Neural crest cell (in vitro differentiated cells): ENCODE measurements around the gene ST7L. TPM values are rescaled to one million over a fixed set of nuclear protein-coding genes. Genes with fewer than 3 reads are reported as not detected.

Experiments used
- DNase-seq: peaks from one replicate; pipeline ENCODE4 v3.0.0; 2021; ENCODE audit warnings: low read depth, mixed read lengths, low spot score
- H3K27ac Mint-ChIP-seq: one replicate; pipeline ENCODE4 v1.8.0; 2021; ENCODE audit warnings: mild to moderate bottlenecking, mixed read lengths; ENCODE audit not compliant: unreplicated experiment
- H3K27me3 Mint-ChIP-seq: 2 replicates; pipeline ENCODE4 v1.8.0; 2021; ENCODE audit warnings: low read depth, mild to moderate bottlenecking, mixed read lengths
- H3K36me3 Mint-ChIP-seq: 2 replicates; pipeline ENCODE4 v1.8.0; 2021; ENCODE audit warnings: low read depth, mild to moderate bottlenecking, mixed read lengths
- H3K4me1 Mint-ChIP-seq: 2 replicates; pipeline ENCODE4 v1.8.0; 2021; ENCODE audit warnings: mixed read lengths
- H3K4me3 Mint-ChIP-seq: one replicate; pipeline ENCODE4 v1.8.0; 2021; ENCODE audit warnings: mild to moderate bottlenecking, mixed read lengths
- H3K9me3 Mint-ChIP-seq: 2 replicates; pipeline ENCODE4 v1.8.0; 2021; ENCODE audit warnings: mixed read lengths
- CTCF ChIP-seq: fragments of 200-600 bp; sonication (generic); conservative IDR thresholded peaks from 2 replicates; pipeline ENCODE4 v1.5.0; 2021; ENCODE audit warnings: antibody characterized with exemption, mild to moderate bottlenecking
- total RNA-seq: library from RNA; stranded (reverse); gene quantifications from 2 replicates; pipeline ENCODE4 v1.2.1, GENCODE V29; 2021

The ST7L gene
- total RNA-seq, 1 donor from 2014 or later = 20.4 TPM

DNA sequence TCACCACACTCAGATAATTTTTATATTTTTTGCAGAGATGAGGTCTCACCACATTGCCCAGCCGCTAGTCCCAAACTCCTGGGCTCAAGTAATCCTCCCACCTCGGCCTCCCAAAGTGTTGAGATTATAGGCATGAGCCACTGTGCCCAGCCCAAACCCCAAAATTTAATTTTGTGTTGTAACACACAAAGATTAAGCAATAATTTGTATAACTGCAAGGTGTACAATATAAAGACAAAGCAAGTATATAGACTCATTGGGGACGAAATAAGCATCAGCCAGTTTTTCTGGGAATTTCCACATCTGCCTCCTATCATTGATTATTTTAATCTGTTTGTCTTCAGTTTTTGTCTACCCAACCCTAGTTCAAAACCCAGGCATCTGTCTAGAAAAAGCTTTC lies 42.7 kb downstream of the ST7L start:
- no peak overlapping the region for H3K4me3 Mint-ChIP-seq
- peaks cover 24% of the 10 kb centered on the region for H3K36me3 Mint-ChIP-seq
- no peak overlapping the region for H3K27ac Mint-ChIP-seq
- DNase-seq = no peak
- H3K9me3 Mint-ChIP-seq = no peaks in the 10 kb centered on the region
- H3K27me3 Mint-ChIP-seq = no peaks in the 10 kb centered on the region
- H3K4me1 Mint-ChIP-seq = no peaks in the 10 kb centered on the region
- TF ChIP-seq CTCF = no peak

DNA sequence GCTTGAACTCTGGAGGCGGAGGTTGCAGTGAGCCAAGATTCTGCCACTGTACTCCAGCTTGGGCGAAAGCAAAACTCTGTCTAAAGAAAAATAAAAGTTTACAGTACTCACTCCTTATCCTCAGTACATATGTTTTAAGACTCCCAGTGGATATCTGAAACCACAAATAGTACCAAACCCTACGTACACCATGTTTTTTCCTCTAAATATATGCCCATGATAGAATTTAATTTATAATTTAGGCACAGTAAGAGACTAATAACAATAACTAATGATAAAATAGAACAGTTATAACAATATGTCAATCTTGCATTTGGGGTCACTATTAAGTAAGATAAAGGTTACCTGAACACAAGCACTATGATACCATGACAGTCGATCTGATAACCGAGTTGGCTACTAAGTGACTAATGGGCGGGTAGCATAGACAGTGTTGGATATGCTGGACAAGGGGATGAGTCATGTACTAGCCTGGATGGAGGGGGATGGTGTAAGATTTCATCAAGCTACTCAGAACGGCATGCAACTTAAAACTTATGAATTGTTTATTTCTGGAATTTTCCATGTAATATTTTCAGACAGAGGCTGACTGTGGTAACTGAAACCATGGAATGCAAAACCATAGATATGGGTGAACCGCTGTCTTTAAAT lies 43.7 kb downstream of the ST7L start:
- no peak overlapping the region for H3K27ac Mint-ChIP-seq

DNA sequence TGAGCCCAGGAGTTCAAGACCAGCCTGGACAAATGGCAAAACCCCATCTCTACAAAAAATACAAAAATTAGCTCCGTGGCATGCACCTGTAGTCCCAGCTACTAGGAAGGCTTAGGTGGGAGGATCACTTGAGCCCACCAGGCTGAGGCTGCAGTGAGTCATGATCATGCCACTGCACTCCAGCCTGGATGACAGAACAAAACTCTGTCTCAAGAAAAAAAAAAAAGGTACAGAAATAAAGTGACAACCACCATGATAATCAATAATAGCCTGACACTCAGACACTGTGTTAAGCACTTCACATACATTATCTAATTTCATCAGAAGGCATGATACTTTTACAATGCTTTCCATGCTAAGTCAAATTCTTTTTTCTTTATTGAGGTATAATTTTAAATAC lies 53.1 kb downstream of the ST7L start:
- no peak for TF ChIP-seq CTCF
- Mint-ChIP-seq H3K9me3 (no peaks in the 10 kb centered on the region), H3K4me1 (no peaks in the 10 kb centered on the region), H3K27ac (no peak overlapping the region), H3K4me3 (no peak overlapping the region), H3K27me3 (no peaks in the 10 kb centered on the region), H3K36me3 (peaks cover 8% of the 10 kb centered on the region)
- no peak for DNase-seq

More for the DNA sequence above, 43.7 kb downstream of the ST7L start:
- H3K4me3 Mint-ChIP-seq = no peak overlapping the region
- H3K36me3 Mint-ChIP-seq = peaks cover 24% of the 10 kb centered on the region
- H3K27me3 Mint-ChIP-seq = no peaks in the 10 kb centered on the region
- no peak for TF ChIP-seq CTCF
- DNase-seq = no peak
- no peaks in the 10 kb centered on the region for H3K9me3 Mint-ChIP-seq
- H3K4me1 Mint-ChIP-seq = no peaks in the 10 kb centered on the region

- H3K27me3 Mint-ChIP-seq = no peaks in the 10 kb centered on the region
- H3K4me3 Mint-ChIP-seq = no peak overlapping the region
- no peak for DNase-seq
- no peaks in the 10 kb centered on the region for H3K4me1 Mint-ChIP-seq
- TF ChIP-seq CTCF = no peak
- H3K9me3 Mint-ChIP-seq = no peaks in the 10 kb centered on the region
- no peak overlapping the region for H3K27ac Mint-ChIP-seq
- H3K36me3 Mint-ChIP-seq = peaks cover 6% of the 10 kb centered on the region
Measured at GRCh38 chr1:112564081-112564480, 54.9 kb downstream of the ST7L start.

- Mint-ChIP-seq H3K27me3 (no peaks in the 10 kb centered on the region), H3K4me3 (no peak overlapping the region), H3K9me3 (no peaks in the 10 kb centered on the region), H3K4me1 (peaks cover 5% of the 10 kb centered on the region), H3K27ac (no peak overlapping the region), H3K36me3 (peaks cover 4% of the 10 kb centered on the region)
- TF ChIP-seq CTCF = no peak
- no peak for DNase-seq
Measured at GRCh38 chr1:112563341-112563740, 55.6 kb downstream of the ST7L start.
